ENCODE data around the gene KEL. TPM values are rescaled to one million over a fixed set of nuclear protein-coding genes. Genes with fewer than 3 reads are reported as not detected.

KEL gene
- total RNA-seq, 4 donors from 2014 or later: not detected

DNA sequence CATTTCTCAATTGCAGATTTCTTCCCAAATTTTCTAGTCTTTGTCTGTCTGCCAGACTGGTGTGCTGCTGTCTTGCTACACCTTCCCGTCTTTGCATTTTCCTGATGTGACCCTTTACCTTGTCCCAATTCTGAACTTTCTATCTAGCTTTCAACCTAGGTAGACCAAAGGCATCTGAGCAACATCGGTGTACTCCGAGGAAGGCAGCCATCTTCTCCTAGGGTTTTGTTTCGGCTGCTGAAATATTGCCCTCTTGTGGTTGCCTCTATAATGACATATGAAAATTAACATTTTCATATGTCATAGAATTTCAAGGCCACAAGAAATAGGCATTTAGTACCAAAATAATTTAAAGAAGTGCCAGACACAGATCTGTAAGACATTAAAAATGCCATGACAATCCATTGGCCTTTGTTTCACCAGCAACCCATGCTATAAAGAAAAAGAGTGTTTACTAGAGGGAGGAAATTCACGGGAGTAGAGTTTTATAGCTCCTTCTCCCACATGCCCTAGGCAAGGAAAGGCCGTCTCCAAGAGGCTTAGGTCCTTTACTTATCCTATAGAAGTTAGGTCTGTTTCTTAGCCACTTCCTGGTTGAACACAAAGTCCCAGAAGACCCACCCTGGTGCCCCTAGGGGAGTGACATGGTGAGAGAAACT lies 41.4 kb upstream of the KEL start:
- H3K27ac ChIP-seq: no peak overlapping the region
- WGBS, 2 donors (ENCODE audit: low coverage in 1 of 2): 32 to 41% methylated on average over 5 of the region's 6 CpGs
- peaks cover 6% of the 10 kb centered on the region for H3K27me3 ChIP-seq
- H3K9me3 ChIP-seq: peaks cover 0 to 12% (median 0%) of the 10 kb centered on the region in 3 donors
- no peak for TF ChIP-seq POLR2AphosphoS5 (IDR thresholded peaks at IDR 0.05)
- TF ChIP-seq, protein P1, sequence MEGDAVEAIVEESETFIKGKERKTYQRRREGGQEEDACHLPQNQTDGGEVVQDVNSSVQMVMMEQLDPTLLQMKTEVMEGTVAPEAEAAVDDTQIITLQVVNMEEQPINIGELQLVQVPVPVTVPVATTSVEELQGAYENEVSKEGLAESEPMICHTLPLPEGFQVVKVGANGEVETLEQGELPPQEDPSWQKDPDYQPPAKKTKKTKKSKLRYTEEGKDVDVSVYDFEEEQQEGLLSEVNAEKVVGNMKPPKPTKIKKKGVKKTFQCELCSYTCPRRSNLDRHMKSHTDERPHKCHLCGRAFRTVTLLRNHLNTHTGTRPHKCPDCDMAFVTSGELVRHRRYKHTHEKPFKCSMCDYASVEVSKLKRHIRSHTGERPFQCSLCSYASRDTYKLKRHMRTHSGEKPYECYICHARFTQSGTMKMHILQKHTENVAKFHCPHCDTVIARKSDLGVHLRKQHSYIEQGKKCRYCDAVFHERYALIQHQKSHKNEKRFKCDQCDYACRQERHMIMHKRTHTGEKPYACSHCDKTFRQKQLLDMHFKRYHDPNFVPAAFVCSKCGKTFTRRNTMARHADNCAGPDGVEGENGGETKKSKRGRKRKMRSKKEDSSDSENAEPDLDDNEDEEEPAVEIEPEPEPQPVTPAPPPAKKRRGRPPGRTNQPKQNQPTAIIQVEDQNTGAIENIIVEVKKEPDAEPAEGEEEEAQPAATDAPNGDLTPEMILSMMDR (IDR thresholded peaks at IDR 0.05): peak; percentile 52 to 71 (median 66)
- no peak for TF ChIP-seq POLR2A (IDR thresholded peaks at IDR 0.05)
- no peaks in the 10 kb centered on the region for H3K36me3 ChIP-seq
- no peak overlapping the region for H3K4me3 ChIP-seq
- no peaks in the 10 kb centered on the region for H3K4me1 ChIP-seq
- no peak for ATAC-seq

DNA sequence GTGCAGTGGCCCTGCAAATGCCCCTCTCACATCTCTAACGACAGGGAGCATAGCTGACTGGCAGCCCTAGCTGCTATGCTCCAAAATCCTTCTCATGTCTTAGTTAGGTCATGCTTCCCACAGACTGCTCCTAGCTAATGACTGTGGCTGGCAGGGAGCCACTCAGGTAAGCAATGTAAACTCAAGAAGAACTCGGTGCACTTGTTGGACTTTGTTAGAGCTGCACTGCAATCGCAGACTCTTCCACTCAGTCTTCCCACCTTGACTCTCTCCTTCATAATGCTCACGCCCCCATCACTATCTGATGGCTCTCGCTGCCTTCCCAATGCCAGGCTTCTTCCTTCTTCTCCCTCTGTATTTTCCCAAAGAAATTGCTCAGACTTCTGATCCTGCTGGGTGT lies 40.7 kb upstream of the KEL start:
- 74 to 80% methylated on average over 4 to 5 of the region's 5 CpGs for WGBS, 2 donors (ENCODE audit: low coverage in 1 of 2)
- Histone ChIP-seq H3K27me3 (peaks cover 6% of the 10 kb centered on the region), H3K9me3 (peaks cover 0 to 12% (median 0%) of the 10 kb centered on the region in 3 donors), H3K4me1 (no peaks in the 10 kb centered on the region), H3K36me3 (no peaks in the 10 kb centered on the region), H3K4me3 (no peak overlapping the region), H3K27ac (no peak overlapping the region)
- no peak for ATAC-seq
- no peak for TF ChIP-seq POLR2AphosphoS5 (IDR thresholded peaks at IDR 0.05)
- no peak for TF ChIP-seq EP300 (IDR thresholded peaks at IDR 0.05)
- TF ChIP-seq POLR2A (IDR thresholded peaks at IDR 0.05): no peak
- TF ChIP-seq, protein P1 (IDR thresholded peaks at IDR 0.05): no peak

DNA sequence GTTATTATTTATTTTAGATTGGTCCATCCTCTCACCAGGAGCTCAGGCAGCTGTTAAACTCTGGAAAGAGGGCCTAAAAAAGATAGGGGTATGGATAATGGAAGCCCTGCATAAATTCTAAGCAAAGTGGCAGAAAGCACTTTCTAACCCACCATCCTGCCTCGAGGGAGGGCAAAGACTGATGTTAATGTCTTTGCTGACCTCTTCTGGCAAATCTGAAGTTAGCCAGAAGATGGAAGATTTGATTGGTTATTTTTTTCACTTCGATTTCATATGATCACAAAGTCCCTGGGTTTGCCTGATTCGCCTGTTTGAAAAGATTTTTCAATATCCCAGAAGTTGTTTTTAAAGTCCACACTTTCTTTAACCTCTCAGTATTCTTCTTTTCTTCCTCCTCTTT lies 39.9 kb upstream of the KEL start:
- no peak for TF ChIP-seq POLR2AphosphoS5 (IDR thresholded peaks at IDR 0.05)
- TF ChIP-seq, protein P1 (IDR thresholded peaks at IDR 0.05): no peak
- TF ChIP-seq POLR2A (IDR thresholded peaks at IDR 0.05): no peak
- TF ChIP-seq EP300 (IDR thresholded peaks at IDR 0.05): no peak
- Histone ChIP-seq H3K9me3 (peaks cover 0 to 12% (median 0%) of the 10 kb centered on the region in 3 donors), H3K4me1 (no peaks in the 10 kb centered on the region), H3K27me3 (peaks cover under 1% of the 10 kb centered on the region), H3K4me3 (no peak overlapping the region), H3K27ac (no peak overlapping the region), H3K36me3 (no peaks in the 10 kb centered on the region)
- ATAC-seq: no peak
- 41 to 55% methylated on average over 2 to 3 of the region's 3 CpGs for WGBS, 2 donors (ENCODE audit: low coverage in 1 of 2)

DNA sequence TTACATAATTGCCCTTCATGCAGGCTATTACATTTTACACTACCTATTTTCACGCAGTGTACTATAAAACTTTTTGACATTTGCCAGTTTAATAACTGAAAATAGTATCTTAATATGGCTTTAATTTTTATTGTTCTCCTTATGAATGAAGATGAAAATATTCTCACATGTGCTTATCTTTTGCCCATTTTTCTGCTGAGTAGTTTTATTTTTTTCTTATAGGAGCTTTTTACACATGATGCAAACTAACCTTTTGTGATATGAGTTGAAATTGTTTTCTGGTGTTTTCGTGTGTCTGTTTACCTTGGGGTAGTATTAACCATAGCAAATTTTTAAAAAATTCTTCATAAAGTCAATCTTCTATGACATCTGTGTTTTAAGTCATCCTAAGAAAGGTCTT lies 38.5 kb upstream of the KEL start:
- Histone ChIP-seq H3K4me3 (no peak overlapping the region), H3K4me1 (no peaks in the 10 kb centered on the region), H3K27ac (no peak overlapping the region), H3K36me3 (no peaks in the 10 kb centered on the region), H3K9me3 (peaks cover 0 to 12% (median 0%) of the 10 kb centered on the region in 3 donors), H3K27me3 (no peaks in the 10 kb centered on the region)
- ATAC-seq: no peak
- WGBS, 2 donors (ENCODE audit: low coverage in 1 of 2): 86 to 89% methylated on average over 1 to 2 of the region's 2 CpGs
- TF ChIP-seq, protein P1 (IDR thresholded peaks at IDR 0.05): no peak
- TF ChIP-seq POLR2A (IDR thresholded peaks at IDR 0.05) (no peak), EP300 (IDR thresholded peaks at IDR 0.05) (no peak), POLR2AphosphoS5 (IDR thresholded peaks at IDR 0.05) (no peak)

DNA sequence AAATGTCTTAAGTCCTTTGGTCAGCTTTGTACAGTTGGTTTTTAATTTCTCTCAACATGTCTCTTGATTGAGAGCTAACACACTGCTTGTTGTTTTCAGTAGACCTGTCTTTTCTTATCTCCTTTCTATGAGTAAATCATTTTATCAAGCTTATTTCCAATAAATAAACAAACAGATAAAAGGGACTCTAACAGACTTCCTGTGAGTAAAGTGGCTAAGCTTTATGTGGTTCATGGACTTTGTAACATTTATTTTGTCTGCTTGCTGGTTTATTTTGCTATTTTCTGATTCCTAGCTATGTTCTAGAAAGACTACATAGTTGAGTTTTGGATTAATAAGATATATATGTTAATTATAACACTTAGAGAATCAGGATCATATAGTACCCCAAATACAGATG lies 37.6 kb upstream of the KEL start:
- H3K36me3 ChIP-seq: no peaks in the 10 kb centered on the region
- H3K4me3 ChIP-seq: no peak overlapping the region
- no peaks in the 10 kb centered on the region for H3K27me3 ChIP-seq
- H3K27ac ChIP-seq: no peak overlapping the region
- H3K9me3 ChIP-seq: peaks cover 0 to 12% (median 0%) of the 10 kb centered on the region in 3 donors
- ATAC-seq: no peak
- TF ChIP-seq EP300 (IDR thresholded peaks at IDR 0.05) (no peak), POLR2A (IDR thresholded peaks at IDR 0.05) (no peak), POLR2AphosphoS5 (IDR thresholded peaks at IDR 0.05) (no peak)
- TF ChIP-seq, protein P1 (IDR thresholded peaks at IDR 0.05): no peak
- no peaks in the 10 kb centered on the region for H3K4me1 ChIP-seq
